Stimulated activated CD4-positive, alpha-beta T cell treated with anti-CD3 and anti-CD28 coated beads, Interleukin-15, amount 100 ng/mL, for 48 hours (primary cell): ENCODE measurements around the gene ITFG1.
"Not testable (repeated sequence)": the region's sequence is repeated elsewhere in the genome, so short reads cannot be mapped to it uniquely, and the experiment has no call there.

Experiments used
- DNase-seq, 2 donors: peaks; one replicate each; pipeline ENCODE4 v3.0.0-alpha.2; 2020; ENCODE audit warnings: low read depth in 2 of 2

Gene ITFG1

DNA sequence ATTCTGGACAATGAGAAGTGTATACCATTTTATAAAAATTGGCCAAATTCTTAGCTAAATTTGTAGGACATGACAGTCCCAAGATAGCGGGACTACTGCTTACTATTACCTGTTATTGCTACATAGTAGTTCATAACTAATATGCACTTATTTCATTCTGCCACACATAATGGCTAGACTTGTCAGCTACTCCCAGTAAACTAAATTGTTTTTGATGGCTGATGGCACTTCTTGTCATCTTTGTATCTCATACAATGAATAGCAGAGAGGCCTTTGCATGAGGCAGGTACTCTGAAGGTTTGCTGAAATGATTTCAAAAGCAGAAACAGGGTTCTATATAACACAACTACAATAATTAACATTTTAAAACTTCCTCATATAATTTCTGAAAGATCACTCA is 44.0 kb downstream of the ITFG1 start:
- no peak for DNase-seq

DNA sequence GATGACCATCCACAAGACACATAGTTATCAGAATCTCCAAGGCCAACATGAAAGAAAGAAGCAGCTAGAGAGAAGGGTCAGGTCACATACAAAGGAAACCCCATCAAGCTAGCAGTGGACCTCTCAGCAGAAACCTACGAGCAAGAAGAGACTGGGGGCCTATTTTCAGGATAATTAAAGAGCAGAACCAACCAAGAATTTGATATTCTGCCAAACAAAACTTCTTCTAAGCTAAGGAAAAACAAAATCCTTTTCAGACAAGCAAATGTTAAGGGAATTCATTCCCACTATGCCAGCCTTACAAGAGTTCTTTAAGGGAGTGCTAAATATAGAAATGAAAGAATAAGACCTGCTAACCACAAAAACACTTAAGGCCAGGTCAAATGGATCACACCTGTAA is 47.8 kb downstream of the ITFG1 start:
- DNase-seq = no peak

DNA sequence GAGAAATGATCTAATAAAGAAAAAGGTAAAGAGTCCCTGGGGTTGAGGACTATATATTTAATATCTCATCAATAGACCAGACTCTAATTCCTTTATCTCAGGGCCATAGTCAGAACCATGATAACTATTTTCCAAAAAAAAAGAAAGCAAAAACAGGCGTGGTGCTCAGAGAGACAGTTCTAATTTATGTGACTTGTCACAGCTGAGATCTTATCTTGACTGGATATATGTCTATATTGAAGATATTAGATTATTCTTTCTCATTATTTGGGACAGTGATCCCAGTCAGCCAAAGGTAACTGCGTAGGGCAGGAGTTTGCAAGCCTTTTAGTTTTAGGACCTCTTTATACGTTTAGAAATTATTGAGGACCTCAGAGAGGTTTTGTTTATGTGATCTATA is 52.4 kb downstream of the ITFG1 start:
- DNase-seq = no peak

DNA sequence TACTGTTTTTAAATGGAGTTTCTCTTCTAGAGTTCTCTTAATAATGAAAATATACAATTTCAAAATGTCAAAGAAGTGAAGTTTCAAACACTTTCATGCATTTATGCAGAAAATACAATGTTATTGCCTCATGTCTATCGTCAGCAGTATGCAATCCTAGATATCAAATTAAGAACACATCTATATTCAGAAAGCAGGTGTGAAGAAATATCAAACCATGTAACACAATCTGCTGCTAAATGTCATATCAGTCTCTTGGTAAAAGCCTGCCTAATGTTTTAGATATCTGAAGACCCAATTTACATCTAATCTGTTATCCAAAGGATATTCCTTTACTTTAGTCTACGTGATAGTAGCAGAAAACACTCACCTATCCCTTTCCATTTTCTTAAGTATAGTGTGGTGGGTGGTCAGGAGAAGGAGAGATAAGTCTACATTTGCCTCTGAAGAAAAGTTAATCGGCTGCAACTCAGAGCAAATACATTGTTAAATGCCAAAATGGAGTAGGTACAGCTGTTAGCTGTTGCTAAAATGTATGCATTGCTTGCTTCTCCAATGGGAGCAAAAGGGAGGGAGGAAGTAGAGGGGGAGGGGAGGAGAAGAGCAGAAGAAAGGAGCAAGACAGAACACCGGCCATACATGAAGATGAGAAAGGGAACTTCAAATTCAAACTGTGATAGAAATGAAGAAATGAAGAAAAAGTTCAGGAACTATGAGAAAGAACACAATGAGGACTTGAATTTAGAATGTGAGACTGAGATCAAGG is 64.9 kb downstream of the ITFG1 start:
- DNase-seq = no peak

DNA sequence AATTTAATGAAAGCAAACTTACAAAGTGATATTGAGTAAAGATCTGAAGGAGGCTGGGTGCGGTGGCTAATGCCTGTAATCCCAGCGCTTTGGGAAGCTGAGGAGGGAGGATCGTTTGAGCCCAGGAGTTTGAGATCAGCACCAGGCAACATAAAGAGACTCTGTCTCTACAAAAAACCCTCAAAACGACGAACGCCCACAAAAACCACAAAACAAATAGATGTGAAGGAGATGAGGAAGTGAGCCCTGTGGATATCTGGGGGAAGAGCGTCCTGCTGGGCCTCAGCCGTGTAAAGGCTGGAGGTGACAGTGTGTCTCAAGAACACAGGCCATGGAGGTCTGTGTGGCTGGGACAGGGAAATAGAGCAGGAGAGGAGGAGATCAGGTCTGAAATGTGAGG is 68.8 kb downstream of the ITFG1 start:
- DNase-seq = no peak

DNA sequence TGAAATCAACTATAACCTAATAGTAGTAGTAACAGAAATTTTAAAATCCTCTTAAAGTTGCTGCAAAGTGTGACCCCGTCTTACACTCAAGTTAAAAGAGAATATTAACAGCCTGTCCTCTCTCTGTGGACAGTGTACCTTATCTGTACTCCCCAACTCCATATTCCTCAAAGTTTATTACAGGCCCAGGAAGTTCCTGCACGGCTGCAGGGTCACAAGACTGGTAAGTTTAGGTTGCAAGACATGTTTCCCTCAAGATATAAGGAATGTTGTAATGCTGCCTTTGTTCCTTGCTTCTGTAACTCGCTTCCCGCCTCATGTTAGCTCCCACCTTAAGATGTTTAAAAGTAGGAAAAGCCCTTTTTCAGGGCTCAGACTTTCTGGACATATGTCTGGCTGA is 72.2 kb downstream of the ITFG1 start:
- DNase-seq = no peak

DNA sequence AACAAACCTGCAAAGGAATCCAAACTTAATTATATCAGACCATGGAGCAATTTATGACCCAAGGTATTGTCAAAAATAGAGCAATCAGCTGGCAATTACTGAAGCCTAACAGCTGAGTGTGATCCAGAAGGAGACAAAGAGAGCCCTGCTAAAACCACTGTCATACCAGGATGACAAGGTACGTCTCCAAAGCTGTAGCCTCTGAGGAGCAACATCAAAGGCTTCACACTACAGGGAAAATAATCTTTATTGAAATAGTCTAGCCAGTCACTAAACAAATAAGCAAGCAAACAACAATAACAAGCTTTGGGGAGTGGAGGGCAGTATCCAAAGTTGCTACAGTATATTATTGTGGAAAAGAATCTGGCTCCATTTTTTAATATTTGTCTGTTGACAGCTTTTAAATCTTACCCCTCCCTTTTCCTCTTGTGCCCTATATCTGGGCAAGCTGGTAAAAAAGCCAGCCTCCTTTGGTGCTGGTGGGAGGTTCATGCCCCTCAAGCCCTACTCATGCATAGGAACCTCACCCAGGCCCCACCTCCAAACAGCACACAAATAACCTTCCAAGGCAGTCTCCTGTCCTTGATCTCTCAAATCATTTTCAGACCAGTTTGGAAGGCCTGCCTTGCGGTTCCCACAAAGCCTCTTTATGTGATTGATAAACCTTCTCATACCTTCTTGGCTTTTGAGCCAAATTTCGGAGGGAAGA is 73.7 kb downstream of the ITFG1 start:
- DNase-seq = no peak

DNA sequence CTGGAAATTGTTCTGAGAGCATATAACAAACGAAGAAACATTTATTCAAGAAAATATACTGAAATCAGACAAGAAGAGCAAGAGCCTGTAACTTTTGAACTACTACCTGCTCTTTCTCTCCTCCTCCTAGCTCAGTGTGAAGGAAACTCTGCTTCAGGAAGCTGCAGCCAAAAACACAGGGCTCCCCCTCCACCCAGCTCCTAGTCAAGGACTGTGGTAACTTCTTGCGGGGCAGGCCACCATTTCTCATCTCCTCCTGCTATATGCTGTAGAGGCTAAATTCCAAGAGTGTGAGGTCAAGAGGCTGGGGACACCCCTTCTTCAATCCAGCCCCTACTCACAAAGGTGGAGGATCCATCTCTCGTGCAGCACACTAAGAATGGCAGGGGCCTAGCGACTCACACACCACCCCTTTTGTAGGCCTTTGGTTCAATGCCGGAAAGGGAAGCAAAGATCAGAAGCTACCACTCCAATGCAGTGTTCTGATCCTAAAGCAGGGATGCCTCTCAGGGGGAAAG is 74.6 kb downstream of the ITFG1 start:
- DNase-seq = no peak

DNA sequence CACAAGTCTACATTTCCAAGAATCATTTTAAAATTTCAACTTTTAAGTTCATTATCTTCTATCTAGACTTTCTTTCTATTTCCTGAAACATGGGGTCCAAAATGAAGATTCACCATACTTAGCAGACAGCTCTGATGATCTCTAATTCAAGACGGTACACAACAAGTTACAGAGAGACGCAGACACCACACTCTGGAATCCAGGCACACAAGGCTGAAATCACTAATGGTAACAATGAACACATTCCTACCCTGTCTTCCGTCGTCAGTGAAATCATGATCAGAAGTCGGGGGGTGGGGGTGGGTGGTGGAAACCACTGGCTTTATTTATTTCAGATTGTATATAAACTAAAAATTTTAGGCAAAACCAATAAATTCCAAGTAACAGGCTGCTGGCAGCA is 78.5 kb downstream of the ITFG1 start:
- DNase-seq = no peak

DNA sequence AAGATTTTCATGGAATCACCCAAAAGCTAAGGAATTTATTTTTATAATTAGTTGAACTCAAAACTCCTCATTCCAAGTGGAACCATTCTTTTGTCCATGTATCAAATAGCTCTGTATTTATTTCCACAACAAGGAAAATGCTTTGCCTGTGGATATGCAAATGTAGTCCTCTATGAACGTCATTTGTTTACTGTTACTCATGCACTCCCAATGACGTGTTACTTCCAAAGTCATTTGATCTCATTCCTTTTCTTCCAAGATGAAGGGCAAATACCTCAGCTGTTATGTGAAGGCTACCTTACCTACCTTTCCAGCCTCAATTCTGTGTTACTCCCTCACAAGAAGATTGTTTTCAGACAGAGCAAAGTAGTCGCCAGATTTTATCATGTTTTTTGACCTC is 83.7 kb downstream of the ITFG1 start:
- no peak for DNase-seq

DNA sequence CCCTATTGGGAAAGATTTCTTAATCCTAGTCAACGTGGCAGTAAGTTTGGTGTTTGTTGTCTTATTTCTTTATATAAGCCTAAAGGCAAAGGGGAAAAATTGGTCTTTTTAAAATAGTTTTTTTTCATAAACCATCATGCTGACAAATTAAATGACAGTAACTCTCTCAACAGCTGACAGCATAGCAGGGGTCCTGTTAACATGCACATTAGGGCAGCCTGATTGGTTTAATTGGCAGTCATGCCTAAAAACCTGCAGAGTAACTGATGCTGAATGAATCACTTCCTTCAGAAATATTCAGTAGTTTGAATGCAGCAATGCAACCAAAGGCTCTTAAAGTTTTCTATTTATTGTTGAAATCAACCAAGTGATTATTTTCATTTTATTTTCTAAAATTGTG is 85.4 kb downstream of the ITFG1 start:
- DNase-seq = no peak

DNA sequence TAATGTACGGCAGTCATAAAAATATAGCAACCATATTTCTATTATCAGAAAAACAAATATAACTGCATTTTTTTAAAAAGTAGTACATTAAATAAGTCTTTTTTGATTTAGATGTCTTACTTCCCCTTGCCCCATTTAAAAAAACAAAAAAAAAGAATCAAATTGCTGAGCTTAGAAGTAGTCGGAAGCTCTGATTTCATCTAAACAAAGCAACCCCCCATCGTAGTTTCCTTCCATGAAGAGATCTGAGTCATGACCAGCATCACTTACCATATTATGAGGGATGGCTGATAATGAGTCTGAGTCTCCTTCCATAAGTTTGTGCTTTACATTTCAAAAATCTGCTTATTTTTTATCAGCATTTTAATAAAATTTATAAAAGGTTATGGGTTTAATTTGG is 86.2 kb downstream of the ITFG1 start:
- no peak for DNase-seq

DNA sequence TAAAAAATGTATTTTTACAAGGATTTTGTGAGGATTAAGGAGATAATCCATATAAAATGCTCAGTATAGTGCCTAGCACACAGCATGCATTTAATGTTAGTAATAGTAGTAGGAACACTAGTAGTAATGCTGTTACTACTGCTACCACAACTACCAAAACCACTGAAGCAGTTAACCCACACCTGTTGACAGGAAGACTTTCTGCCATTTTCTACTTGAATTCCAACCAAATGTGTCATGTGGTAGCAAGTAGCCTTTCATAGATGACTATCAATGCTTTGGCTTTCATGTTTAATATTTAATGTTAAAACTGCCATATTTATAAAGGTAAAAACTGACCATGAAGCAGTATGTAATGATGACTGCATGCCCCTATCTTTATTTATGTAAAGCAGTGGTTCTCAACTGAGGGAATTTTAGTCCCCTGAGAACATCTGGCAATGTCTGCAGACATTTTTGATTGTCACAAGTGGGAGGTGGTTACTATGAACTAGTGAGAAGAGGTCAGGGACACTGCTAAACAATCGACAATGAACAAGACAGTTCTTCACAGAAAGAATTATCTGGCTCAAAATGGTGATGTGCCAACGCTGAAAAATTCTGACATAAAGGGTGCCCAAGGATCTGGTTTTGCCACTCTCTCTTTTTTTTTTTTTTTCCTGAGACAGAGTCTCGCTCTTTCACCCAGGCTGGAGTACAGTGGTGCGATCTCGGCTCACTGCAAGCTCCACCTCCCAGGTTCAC is 89.4 kb downstream of the ITFG1 start:
- DNase-seq = no peak

DNA sequence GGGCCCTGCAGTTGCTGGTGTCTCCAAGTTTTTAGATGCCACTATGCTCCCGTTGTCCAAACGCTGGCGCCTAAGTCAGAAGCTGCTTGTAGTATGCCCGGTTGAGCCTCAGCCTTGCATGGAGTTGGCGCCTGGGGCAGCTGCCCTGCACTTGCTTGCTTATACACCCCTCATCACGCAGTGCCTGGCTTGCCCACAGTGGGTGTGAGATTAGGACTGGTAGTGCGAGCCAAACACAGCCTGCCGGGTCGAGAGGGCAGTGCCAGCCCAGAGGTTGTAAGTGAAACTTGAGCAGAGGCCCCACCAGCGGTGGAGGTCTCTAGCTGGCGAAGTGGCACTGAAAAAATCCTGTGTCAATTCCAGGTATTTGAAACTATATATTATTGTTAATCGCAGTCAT is 90.3 kb downstream of the ITFG1 start:
- DNase-seq = no peak

DNA sequence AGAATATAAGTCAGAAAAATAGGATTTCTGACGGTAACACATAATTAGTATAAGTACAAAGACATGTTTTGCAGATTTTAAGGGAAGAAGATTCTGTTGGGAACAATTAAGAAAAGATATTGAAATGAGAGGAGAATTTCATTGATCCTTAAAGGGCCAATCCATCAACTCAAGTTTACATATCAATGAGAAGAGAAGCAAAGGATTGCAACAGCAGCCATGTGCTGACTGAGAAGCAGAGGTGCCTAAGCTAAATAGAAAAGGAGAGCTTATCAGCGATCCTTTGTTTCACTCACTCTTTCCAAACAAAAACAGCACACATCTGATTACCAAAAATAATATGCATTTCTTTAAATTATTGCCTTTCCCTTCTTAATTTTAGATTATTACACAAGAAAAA is 94.6 kb downstream of the ITFG1 start:
- DNase-seq = no peak

DNA sequence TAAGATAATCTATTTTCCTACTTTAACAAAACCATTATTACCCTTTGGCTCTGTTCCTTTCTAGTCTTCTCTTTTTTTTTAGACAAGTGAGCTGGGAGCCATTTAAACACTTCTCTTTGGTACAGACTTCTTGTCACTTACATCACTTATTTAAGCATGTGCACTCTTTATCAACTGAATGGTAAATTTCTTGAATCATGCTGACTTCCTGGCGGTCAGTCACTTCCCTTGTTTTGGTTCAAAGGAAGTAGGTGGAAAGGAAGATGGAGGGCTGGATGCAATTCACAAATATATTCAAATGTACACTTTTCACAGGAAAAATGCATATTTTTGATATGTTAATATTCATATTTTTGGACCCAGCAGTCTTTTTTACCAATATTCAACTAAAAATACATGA is 97.1 kb downstream of the ITFG1 start:
- no peak for DNase-seq

DNA sequence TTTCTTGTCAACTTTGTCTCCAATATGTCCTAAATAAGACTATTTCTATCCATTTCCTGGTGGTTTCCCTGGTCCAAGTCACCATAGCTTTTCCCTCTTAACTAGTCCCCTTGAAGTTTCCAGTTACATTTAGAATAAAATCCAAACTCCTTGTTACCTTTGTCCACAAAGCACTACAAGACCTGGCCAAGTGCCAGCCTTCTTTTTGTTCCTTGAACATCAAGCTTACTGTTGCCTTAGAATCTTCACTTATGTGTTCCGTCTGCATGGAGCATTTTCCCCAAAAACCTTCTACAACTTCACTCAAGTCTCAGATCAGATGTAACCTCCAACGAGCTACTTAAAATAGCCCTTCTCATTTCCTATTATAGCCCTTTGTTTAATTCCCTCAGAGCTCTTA is 101.4 kb downstream of the ITFG1 start:
- no peak for DNase-seq

DNA sequence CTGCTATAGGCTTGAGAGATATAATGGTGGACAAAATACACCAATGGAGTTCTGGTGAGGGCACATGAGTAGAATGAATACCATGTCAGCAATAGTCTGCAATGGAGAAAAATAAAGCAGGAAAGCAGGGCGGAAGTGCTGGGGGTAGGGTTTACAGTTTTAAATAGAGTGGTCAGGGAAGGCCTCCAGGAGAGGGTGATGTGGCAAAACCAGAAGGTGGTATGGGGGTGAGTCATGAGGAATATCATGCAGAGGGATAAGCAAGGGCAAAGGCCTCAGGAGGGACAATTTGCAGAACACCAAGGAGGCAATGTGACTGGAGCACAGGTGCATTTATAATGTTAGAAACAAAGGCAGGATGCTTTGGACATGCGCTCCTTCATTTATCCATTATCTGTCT is 102.0 kb downstream of the ITFG1 start:
- no peak for DNase-seq

DNA sequence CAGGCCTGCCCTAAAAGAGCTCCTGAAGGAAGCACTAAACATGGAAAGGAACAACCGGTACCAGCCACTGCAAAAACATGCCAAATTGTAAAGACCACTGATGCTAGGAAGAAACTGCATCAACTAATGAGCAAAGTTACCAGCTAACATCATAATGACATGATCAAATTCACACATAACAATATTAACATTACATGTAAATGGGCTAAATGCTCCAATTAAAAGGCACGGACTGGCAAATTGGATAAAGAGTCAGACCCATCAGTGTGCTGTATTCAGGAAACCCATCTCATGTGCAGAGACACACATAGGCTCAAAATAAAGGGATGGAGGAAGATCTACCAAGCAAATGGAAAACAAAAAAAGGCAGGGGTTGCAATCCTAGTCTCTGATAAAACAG is 111.8 kb downstream of the ITFG1 start:
- DNase-seq = not testable (repeated sequence)

DNA sequence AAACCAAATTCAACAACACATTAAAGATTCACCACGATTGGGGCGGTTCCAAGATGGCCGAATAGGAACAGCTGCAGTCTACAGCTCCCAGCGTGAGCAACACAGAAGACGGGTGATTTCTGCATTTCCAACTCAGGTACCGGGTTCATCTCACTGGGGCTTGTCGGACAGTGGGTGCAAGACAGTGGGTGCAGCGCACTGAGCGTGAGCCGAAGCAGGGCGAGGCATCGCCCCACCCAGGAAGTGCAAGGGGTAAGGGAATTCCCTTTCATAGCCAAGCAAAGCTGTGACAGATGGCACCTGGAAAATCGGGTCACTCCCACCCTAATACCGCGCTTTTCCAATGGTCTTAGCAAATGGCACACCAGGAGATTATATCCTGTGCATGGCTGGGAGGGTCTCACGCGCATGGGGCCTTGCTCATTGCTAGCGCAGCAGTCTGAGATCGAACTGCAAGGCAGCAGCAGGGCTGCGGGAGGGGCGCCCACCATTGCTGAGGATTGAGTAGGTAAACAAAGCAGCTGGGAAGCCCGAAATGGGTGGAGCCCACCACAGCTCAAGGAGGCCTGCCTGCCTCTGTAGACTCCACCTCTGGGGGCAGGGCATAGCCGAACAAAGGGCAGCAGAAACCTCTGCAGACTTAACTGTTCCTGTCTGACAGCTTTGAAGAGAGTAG is 113.7 kb downstream of the ITFG1 start:
- not testable (repeated sequence) for DNase-seq

DNA sequence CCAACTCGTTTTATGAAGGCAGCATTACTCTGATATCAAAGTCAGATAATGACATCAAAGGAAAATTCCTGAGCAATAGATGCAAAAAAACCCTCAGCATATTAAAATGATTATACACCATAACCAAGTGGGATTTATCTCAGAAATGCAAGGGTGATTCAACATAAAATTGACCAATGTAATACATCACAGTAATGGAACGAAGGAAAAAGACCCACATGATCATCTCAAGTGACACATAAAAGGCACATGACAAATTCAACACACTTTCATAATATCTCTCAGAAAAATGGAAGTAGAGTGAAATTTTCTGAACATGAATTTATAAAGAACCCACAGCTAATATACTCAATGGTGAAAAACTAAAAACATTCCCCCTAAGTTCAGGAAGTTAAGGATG is 118.8 kb downstream of the ITFG1 start:
- no peak for DNase-seq

DNA sequence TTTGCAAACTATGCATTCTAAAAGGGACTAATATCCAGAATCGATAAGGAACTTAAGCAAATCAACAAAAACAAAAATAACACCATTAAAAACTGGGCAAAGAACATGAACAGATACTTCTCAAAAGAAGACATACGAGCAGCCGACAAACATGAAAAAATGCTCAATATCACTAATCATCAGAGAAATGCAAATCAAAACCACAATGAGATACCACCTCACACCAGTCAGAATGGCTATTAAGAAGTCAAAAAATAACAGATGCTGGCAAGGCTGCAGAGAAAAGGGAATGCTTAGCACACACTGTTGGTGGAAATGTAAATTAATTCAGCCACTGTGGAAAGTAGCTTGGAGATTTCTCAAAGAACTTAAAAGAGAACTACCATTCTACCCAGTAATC is 130.3 kb downstream of the ITFG1 start:
- DNase-seq = not testable (repeated sequence)
